ENCODE measurements around the gene RNF175.
"Not testable (repeated sequence)": the region's sequence is repeated elsewhere in the genome, so short reads cannot be mapped to it uniquely, and the experiment has no call there.

RNF175 gene

DNA sequence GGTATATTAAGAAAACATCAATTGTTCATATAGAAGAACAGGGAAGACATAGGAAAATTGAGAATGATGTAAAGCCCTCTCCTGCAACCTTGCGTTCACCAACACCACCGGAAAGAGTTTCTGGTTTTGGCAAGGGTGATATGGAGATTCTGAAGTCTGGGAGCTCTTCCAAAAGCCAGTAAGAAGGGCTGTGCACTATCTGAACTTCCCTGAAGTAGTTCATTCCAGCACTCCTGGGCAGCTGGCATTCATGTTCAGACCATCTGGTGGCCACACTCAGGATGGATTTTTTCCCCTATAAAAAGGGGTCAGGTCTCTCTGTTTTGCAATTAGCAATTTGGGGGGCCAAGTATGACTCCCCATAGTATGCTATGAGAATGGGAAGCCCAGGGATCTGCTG lies 91.2 kb downstream of the RNF175 start:
- no peaks in the 10 kb centered on the region for H3K36me3 ChIP-seq (ENCODE audit: low read depth)
- no peaks in the 10 kb centered on the region for H3K27me3 ChIP-seq (ENCODE audit: insufficient read depth, poor library complexity, severe bottlenecking)
- TF ChIP-seq, protein P1, sequence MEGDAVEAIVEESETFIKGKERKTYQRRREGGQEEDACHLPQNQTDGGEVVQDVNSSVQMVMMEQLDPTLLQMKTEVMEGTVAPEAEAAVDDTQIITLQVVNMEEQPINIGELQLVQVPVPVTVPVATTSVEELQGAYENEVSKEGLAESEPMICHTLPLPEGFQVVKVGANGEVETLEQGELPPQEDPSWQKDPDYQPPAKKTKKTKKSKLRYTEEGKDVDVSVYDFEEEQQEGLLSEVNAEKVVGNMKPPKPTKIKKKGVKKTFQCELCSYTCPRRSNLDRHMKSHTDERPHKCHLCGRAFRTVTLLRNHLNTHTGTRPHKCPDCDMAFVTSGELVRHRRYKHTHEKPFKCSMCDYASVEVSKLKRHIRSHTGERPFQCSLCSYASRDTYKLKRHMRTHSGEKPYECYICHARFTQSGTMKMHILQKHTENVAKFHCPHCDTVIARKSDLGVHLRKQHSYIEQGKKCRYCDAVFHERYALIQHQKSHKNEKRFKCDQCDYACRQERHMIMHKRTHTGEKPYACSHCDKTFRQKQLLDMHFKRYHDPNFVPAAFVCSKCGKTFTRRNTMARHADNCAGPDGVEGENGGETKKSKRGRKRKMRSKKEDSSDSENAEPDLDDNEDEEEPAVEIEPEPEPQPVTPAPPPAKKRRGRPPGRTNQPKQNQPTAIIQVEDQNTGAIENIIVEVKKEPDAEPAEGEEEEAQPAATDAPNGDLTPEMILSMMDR (IDR thresholded peaks at IDR 0.05; ENCODE audit: poor library complexity, severe bottlenecking), result no peak
- H3K4me1 ChIP-seq (ENCODE audit: insufficient read depth, poor library complexity, severe bottlenecking), result no peaks in the 10 kb centered on the region
- ATAC-seq (ENCODE audit: low read depth) (no peak), DNase-seq (ENCODE audit: low spot score) (no peak)
- no peak overlapping the region for H3K27ac ChIP-seq (ENCODE audit: poor library complexity, severe bottlenecking)
- no peak overlapping the region for H3K4me3 ChIP-seq (ENCODE audit: severe bottlenecking)
- H3K9me3 ChIP-seq (ENCODE audit: severe bottlenecking), result no peaks in the 10 kb centered on the region

DNA sequence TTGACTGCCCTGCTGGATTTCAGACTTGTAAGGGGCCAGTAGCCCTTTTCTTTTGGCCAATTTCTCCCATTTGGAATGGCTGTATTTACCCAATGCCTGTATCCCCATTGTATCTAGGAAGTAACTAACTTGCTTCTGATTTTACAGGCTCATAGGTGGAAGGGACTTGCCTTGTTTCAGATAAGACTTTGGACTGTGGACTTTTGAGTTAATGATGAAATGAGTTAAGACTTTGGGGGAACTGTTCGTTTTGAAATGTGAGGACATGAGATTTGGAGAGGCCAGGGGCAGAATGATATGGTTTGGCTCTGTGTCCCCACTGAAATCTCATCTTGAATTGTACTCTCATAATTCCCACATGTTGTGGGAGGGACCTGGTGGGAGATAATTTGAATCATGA lies 93.3 kb downstream of the RNF175 start:
- not testable (repeated sequence) for H3K27ac ChIP-seq (ENCODE audit: poor library complexity, severe bottlenecking); H3K36me3 ChIP-seq (ENCODE audit: low read depth); H3K9me3 ChIP-seq (ENCODE audit: severe bottlenecking); H3K4me3 ChIP-seq (ENCODE audit: severe bottlenecking); H3K4me1 ChIP-seq (ENCODE audit: insufficient read depth, poor library complexity, severe bottlenecking); H3K27me3 ChIP-seq (ENCODE audit: insufficient read depth, poor library complexity, severe bottlenecking); ATAC-seq (ENCODE audit: low read depth); DNase-seq (ENCODE audit: low spot score)

- peaks cover 4% of the 10 kb centered on the region for H3K4me1 ChIP-seq (ENCODE audit: insufficient read depth, poor library complexity, severe bottlenecking)
- H3K27me3 ChIP-seq (ENCODE audit: insufficient read depth, poor library complexity, severe bottlenecking), result no peaks in the 10 kb centered on the region
- H3K4me3 ChIP-seq (ENCODE audit: severe bottlenecking), result no peak overlapping the region
- no peaks in the 10 kb centered on the region for H3K9me3 ChIP-seq (ENCODE audit: severe bottlenecking)
- DNase-seq (ENCODE audit: low spot score) (no peak), ATAC-seq (ENCODE audit: low read depth) (no peak)
- TF ChIP-seq, protein P1 (IDR thresholded peaks at IDR 0.05; ENCODE audit: poor library complexity, severe bottlenecking), result no peak
- H3K36me3 ChIP-seq (ENCODE audit: low read depth), result no peaks in the 10 kb centered on the region
- no peak overlapping the region for H3K27ac ChIP-seq (ENCODE audit: poor library complexity, severe bottlenecking)
These were observed 96.2 kb downstream of the RNF175 start for GRCh38 chr4:153663667-153664066.

GRCh38 chr4:153661908-153662307 lies 97.9 kb downstream of the RNF175 start:
- Histone ChIP-seq H3K36me3 (ENCODE audit: low read depth) (no peaks in the 10 kb centered on the region), H3K4me1 (ENCODE audit: insufficient read depth, poor library complexity, severe bottlenecking) (peaks cover 4% of the 10 kb centered on the region), H3K27me3 (ENCODE audit: insufficient read depth, poor library complexity, severe bottlenecking) (no peaks in the 10 kb centered on the region), H3K27ac (ENCODE audit: poor library complexity, severe bottlenecking) (no peak overlapping the region), H3K9me3 (ENCODE audit: severe bottlenecking) (no peaks in the 10 kb centered on the region), H3K4me3 (ENCODE audit: severe bottlenecking) (no peak overlapping the region)
- DNase-seq (ENCODE audit: low spot score) (no peak), ATAC-seq (ENCODE audit: low read depth) (no peak)
- TF ChIP-seq, protein P1 (IDR thresholded peaks at IDR 0.05; ENCODE audit: poor library complexity, severe bottlenecking), result no peak

GRCh38 chr4:153661215-153661822 lies 98.5 kb downstream of the RNF175 start:
- TF ChIP-seq, protein P1 (IDR thresholded peaks at IDR 0.05; ENCODE audit: poor library complexity, severe bottlenecking), result no peak
- no peak for DNase-seq (ENCODE audit: low spot score)
- Histone ChIP-seq H3K9me3 (ENCODE audit: severe bottlenecking) (no peaks in the 10 kb centered on the region), H3K4me1 (ENCODE audit: insufficient read depth, poor library complexity, severe bottlenecking) (peaks cover 9% of the 10 kb centered on the region), H3K36me3 (ENCODE audit: low read depth) (no peaks in the 10 kb centered on the region), H3K27ac (ENCODE audit: poor library complexity, severe bottlenecking) (no peak overlapping the region), H3K27me3 (ENCODE audit: insufficient read depth, poor library complexity, severe bottlenecking) (no peaks in the 10 kb centered on the region), H3K4me3 (ENCODE audit: severe bottlenecking) (no peak overlapping the region)
- ATAC-seq (ENCODE audit: low read depth), result no peak

All from RWPE2 (cell line).